ENCODE measurements around the gene FAM83F.

DNA sequence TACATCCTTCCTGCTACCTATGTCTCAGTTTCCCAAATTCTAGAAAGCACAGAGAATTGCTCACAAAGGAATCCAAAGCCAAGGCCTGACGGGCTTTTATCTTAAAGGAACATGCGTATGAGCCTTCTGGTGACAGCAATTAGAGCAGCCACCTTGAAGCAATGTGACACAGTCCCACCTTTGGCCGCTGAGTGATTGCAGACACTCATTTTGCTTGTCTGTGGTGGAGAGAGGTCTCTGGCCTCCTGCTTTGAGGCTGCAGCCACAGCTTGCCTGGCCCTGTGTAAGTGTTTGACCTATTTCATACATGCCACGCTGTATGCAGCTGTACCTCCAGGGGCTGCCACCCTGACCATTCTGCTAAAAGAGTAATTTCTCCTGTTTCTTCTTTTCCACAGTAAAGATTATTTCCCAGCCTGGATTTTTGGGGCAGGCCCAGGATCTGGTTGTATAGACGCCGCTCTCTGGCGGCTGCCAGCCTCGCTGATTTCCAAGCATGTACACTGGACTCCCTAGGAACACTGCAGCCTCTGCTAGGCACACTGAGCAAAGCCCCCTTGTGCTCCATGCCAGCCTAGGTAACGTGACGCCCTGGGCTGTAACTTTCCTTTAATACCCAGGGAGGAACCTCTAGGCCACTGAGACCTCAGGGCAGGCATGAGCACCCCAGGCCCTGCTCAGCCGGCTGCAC, 35.7 kb upstream of the FAM83F start:
- TF ChIP-seq, protein P1, sequence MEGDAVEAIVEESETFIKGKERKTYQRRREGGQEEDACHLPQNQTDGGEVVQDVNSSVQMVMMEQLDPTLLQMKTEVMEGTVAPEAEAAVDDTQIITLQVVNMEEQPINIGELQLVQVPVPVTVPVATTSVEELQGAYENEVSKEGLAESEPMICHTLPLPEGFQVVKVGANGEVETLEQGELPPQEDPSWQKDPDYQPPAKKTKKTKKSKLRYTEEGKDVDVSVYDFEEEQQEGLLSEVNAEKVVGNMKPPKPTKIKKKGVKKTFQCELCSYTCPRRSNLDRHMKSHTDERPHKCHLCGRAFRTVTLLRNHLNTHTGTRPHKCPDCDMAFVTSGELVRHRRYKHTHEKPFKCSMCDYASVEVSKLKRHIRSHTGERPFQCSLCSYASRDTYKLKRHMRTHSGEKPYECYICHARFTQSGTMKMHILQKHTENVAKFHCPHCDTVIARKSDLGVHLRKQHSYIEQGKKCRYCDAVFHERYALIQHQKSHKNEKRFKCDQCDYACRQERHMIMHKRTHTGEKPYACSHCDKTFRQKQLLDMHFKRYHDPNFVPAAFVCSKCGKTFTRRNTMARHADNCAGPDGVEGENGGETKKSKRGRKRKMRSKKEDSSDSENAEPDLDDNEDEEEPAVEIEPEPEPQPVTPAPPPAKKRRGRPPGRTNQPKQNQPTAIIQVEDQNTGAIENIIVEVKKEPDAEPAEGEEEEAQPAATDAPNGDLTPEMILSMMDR (IDR thresholded peaks at IDR 0.05): no peak
- TF ChIP-seq POLR2A (IDR thresholded peaks at IDR 0.05): no peak
